Neural progenitor cell (in vitro differentiated cells): ENCODE measurements around the gene LIMA1. TPM values are rescaled to one million over a fixed set of nuclear protein-coding genes. Genes with fewer than 3 reads are reported as not detected.

ENCODE experiments used
- DNase-seq: peaks from one replicate; pipeline ENCODE4 v3.0.0-alpha.2; 2016; ENCODE audit warnings: low spot score
- H2AFZ ChIP-seq: fragments of 200-600 bp; sonication (generic); replicated peaks from 2 replicates; pipeline ENCODE4 v1.6.1; 2016; ENCODE audit warnings: antibody characterized with exemption
- H3F3A ChIP-seq: fragments of 200-600 bp; sonication (generic); 2 replicates; pipeline ENCODE4 v1.6.1; 2016; ENCODE audit warnings: antibody characterized with exemption, low read depth
- H3K27ac ChIP-seq: fragments of 200-600 bp; sonication (generic); 2 replicates; pipeline ENCODE4 v1.5.1; 2016; ENCODE audit warnings: mild to moderate bottlenecking
- H3K27me3 ChIP-seq: fragments of 200-600 bp; sonication (generic); 2 replicates; pipeline ENCODE4 v1.6.1; 2016; ENCODE audit warnings: mild to moderate bottlenecking, moderate library complexity
- H3K36me3 ChIP-seq: fragments of 200-600 bp; sonication (generic); 2 replicates; pipeline ENCODE4 v1.5.1; 2016
- H3K4me1 ChIP-seq: fragments of 200-600 bp; sonication (generic); 2 replicates; pipeline ENCODE4 v1.6.1; 2016; ENCODE audit warnings: mixed run types
- H3K4me2 ChIP-seq: fragments of 200-600 bp; sonication (generic); 2 replicates; pipeline ENCODE4 v1.6.1; 2016
- H3K4me3 ChIP-seq: fragments of 200-600 bp; sonication (generic); 2 replicates; pipeline ENCODE4 v1.5.1; 2016
- H3K79me2 ChIP-seq: fragments of 200-600 bp; sonication (generic); 2 replicates; pipeline ENCODE4 v1.6.1; 2016; ENCODE audit warnings: low read depth
- H3K9ac ChIP-seq: fragments of 200-600 bp; sonication (generic); 2 replicates; pipeline ENCODE4 v1.6.1; 2016
- H3K9me3 ChIP-seq: fragments of 200-600 bp; sonication (generic); 2 replicates; pipeline ENCODE4 v1.5.1; 2016; ENCODE audit warnings: low read depth
- H4K20me1 ChIP-seq: fragments of 200-600 bp; sonication (generic); 2 replicates; pipeline ENCODE4 v1.6.1; 2016; ENCODE audit warnings: low read depth
- H3K27ac Mint-ChIP-seq: 3 replicates; pipeline ENCODE4 v1.8.0; 2021; ENCODE audit warnings: mixed read lengths
- H3K27me3 Mint-ChIP-seq: 2 replicates; pipeline ENCODE4 v1.8.0; 2022; ENCODE audit warnings: low read depth, mild to moderate bottlenecking, inconsistent platforms, moderate library complexity, mixed read lengths; ENCODE audit not compliant: insufficient read depth
- H3K36me3 Mint-ChIP-seq: 3 replicates; pipeline ENCODE4 v1.8.0; 2021; ENCODE audit warnings: mixed read lengths
- H3K4me1 Mint-ChIP-seq: 3 replicates; pipeline ENCODE4 v1.8.0; 2021; ENCODE audit warnings: mixed read lengths
- H3K4me3 Mint-ChIP-seq: 3 replicates; pipeline ENCODE4 v1.8.0; 2021; ENCODE audit warnings: mild to moderate bottlenecking, moderate library complexity, mixed read lengths
- H3K9me3 Mint-ChIP-seq: 3 replicates; pipeline ENCODE4 v1.8.0; 2020; ENCODE audit warnings: mixed read lengths
- CTCF ChIP-seq: fragments of 200-600 bp; sonication (generic); IDR thresholded peaks from 2 replicates; pipeline ENCODE4 v1.5.1; 2017; ENCODE audit warnings: antibody characterized with exemption, mild to moderate bottlenecking
- EZH2 ChIP-seq: fragments of 200-600 bp; sonication (generic); IDR thresholded peaks from 2 replicates; pipeline ENCODE4 v1.6.1; 2017; ENCODE audit warnings: antibody characterized with exemption, mild to moderate bottlenecking, moderate library complexity
- EZH2phosphoT487 ChIP-seq: fragments of 200-600 bp; sonication (generic); IDR thresholded peaks from 2 replicates; pipeline ENCODE4 v1.6.1; 2017; ENCODE audit warnings: antibody characterized with exemption
- total RNA-seq: library from RNA; depleted of rRNA; stranded (reverse); fragments of >200 nt; gene quantifications from 2 replicates; pipeline ENCODE4 v1.2.3, GENCODE V29; 2015; ENCODE audit warnings: low replicate concordance

The LIMA1 gene
- total RNA-seq, 1 donor from 2014 or later = 25.0 TPM

GRCh38 chr12:50203691-50204090 lies 79.6 kb downstream of the LIMA1 start:
- H4K20me1 ChIP-seq = no peaks in the 10 kb centered on the region
- no peaks in the 10 kb centered on the region for H3K27me3 ChIP-seq
- H3K4me2 ChIP-seq = no peak overlapping the region
- no peak overlapping the region for H2AFZ ChIP-seq
- H3K36me3 ChIP-seq = no peaks in the 10 kb centered on the region
- H3F3A ChIP-seq = no peaks in the 10 kb centered on the region
- no peaks in the 10 kb centered on the region for H3K9me3 Mint-ChIP-seq
- no peak for DNase-seq
- H3K27ac Mint-ChIP-seq = no peak overlapping the region
- H3K4me1 Mint-ChIP-seq = no peaks in the 10 kb centered on the region
- no peaks in the 10 kb centered on the region for H3K9me3 ChIP-seq
- no peak overlapping the region for H3K4me3 Mint-ChIP-seq
- no peaks in the 10 kb centered on the region for H3K79me2 ChIP-seq
- no peak overlapping the region for H3K9ac ChIP-seq
- no peaks in the 10 kb centered on the region for H3K27me3 Mint-ChIP-seq
- no peak for TF ChIP-seq EZH2phosphoT487
- TF ChIP-seq EZH2 = no peak
- TF ChIP-seq CTCF = no peak
- H3K4me1 ChIP-seq = no peaks in the 10 kb centered on the region
- no peak overlapping the region for H3K4me3 ChIP-seq
- peaks cover 3% of the 10 kb centered on the region for H3K36me3 Mint-ChIP-seq
- no peak overlapping the region for H3K27ac ChIP-seq

GRCh38 chr12:50201987-50202521 lies 81.3 kb downstream of the LIMA1 start:
- Histone ChIP-seq H3K36me3 (no peaks in the 10 kb centered on the region), H3K9ac (no peak overlapping the region), H4K20me1 (no peaks in the 10 kb centered on the region), H2AFZ (no peak overlapping the region), H3F3A (no peaks in the 10 kb centered on the region), H3K79me2 (no peaks in the 10 kb centered on the region), H3K4me3 (no peak overlapping the region), H3K4me2 (no peak overlapping the region), H3K4me1 (no peaks in the 10 kb centered on the region), H3K9me3 (no peaks in the 10 kb centered on the region), H3K27ac (no peak overlapping the region), H3K27me3 (no peaks in the 10 kb centered on the region)
- H3K27ac Mint-ChIP-seq = no peak overlapping the region
- TF ChIP-seq EZH2 (no peak), CTCF (no peak), EZH2phosphoT487 (no peak)
- H3K36me3 Mint-ChIP-seq = peaks cover 3% of the 10 kb centered on the region
- no peak overlapping the region for H3K4me3 Mint-ChIP-seq
- no peaks in the 10 kb centered on the region for H3K27me3 Mint-ChIP-seq
- no peaks in the 10 kb centered on the region for H3K4me1 Mint-ChIP-seq
- no peaks in the 10 kb centered on the region for H3K9me3 Mint-ChIP-seq
- no peak for DNase-seq

GRCh38 chr12:50200552-50201273 lies 82.6 kb downstream of the LIMA1 start:
- Histone ChIP-seq H3K9me3 (no peaks in the 10 kb centered on the region), H4K20me1 (no peaks in the 10 kb centered on the region), H3K4me3 (no peak overlapping the region), H3K9ac (no peak overlapping the region), H3K4me2 (no peak overlapping the region), H2AFZ (no peak overlapping the region), H3K4me1 (no peaks in the 10 kb centered on the region), H3K27ac (no peak overlapping the region), H3K36me3 (no peaks in the 10 kb centered on the region), H3K27me3 (no peaks in the 10 kb centered on the region), H3K79me2 (no peaks in the 10 kb centered on the region), H3F3A (no peaks in the 10 kb centered on the region)
- TF ChIP-seq EZH2phosphoT487 (no peak), CTCF (no peak), EZH2 (no peak)
- Mint-ChIP-seq H3K27me3 (no peaks in the 10 kb centered on the region), H3K36me3 (peaks cover 3% of the 10 kb centered on the region), H3K4me3 (no peak overlapping the region), H3K27ac (no peak overlapping the region), H3K9me3 (no peaks in the 10 kb centered on the region), H3K4me1 (no peaks in the 10 kb centered on the region)
- DNase-seq = no peak
